ENCODE measurements around the gene LRRC58. TPM values are rescaled to one million over a fixed set of nuclear protein-coding genes. Genes with fewer than 3 reads are reported as not detected.
"Not testable (repeated sequence)": the region's sequence is repeated elsewhere in the genome, so short reads cannot be mapped to it uniquely, and the experiment has no call there.

Gene LRRC58
- total RNA-seq, 4 donors from 2014 or later, result 29.3 to 33.0 (median 31.3) TPM

DNA sequence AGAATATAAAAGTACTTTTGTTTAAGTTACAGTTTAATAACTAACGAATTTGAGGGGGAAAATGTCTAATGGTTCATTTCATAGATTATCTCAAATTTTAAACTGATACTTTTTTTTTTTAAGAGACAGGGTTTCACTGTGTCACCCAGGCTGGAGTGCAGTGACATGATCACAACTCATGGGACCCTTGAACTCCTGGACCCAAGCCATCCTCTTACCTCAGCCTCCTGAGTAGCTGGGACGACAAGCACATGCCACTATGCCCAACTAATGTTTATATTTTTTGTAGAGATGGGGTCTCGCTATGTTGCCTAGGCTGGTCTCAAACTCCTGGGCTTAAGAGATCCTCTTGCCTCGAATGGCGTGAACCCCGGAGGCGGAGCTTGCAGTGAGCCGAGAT is 16.5 kb downstream of the LRRC58 start:
- no peak for DNase-seq (ENCODE audit: low spot score in 2 of 2)
- intact Hi-C loops (cut with DNase I; ENCODE audit: low total_unique reads), result no loop called here
- 96 to 100% methylated on average over 8 of the region's 8 CpGs for WGBS, 2 donors
- H3K4me3 ChIP-seq (ENCODE audit: low read depth, poor library complexity, severe bottlenecking), result no peak overlapping the region
- TF ChIP-seq, protein P1, sequence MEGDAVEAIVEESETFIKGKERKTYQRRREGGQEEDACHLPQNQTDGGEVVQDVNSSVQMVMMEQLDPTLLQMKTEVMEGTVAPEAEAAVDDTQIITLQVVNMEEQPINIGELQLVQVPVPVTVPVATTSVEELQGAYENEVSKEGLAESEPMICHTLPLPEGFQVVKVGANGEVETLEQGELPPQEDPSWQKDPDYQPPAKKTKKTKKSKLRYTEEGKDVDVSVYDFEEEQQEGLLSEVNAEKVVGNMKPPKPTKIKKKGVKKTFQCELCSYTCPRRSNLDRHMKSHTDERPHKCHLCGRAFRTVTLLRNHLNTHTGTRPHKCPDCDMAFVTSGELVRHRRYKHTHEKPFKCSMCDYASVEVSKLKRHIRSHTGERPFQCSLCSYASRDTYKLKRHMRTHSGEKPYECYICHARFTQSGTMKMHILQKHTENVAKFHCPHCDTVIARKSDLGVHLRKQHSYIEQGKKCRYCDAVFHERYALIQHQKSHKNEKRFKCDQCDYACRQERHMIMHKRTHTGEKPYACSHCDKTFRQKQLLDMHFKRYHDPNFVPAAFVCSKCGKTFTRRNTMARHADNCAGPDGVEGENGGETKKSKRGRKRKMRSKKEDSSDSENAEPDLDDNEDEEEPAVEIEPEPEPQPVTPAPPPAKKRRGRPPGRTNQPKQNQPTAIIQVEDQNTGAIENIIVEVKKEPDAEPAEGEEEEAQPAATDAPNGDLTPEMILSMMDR (IDR thresholded peaks at IDR 0.05), result no peak
- TF ChIP-seq POLR2A (IDR thresholded peaks at IDR 0.05), result no peak

DNA sequence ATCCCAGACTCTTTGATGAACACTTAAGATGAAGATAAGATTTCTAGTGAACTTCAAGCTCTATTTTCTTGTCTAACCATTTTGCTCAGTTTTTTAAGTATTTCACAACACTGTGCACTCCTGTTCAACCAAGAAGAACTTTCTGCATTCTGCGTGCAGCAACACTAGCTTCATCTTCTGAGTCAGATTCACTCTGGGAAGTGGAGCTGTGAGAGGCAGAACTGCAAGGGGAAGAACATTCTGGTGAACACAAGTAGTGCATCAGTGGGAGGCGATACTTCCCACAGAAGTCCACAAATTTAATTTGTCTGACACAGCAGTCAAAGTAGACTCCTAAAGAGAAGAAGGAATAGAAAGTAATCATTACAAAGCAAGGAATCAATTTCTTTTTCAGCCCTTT is 18.1 kb downstream of the LRRC58 start:
- no peak overlapping the region for H3K4me3 ChIP-seq (ENCODE audit: low read depth, poor library complexity, severe bottlenecking)

DNA sequence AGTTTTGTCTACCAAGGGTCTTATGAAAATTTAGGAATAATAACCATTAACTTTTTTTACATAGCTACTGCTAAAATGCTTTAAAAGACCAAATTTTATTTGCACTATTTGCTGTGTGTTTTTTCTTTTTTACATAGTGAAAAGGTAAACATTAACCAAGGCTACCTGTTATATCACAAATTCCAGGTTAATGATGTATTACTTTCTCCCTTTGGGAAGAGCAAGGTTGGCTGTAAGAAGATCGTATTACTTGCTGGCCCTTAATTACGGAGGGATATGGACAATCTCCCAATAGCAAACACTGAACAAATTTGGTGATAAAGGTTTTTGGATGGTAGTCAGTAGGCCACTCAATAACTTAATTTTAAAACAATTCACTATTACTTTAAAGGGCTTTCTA is 22.4 kb downstream of the LRRC58 start:
- DNase-seq (ENCODE audit: low spot score in 2 of 2), result no peak
- TF ChIP-seq, protein P1 (IDR thresholded peaks at IDR 0.05), result no peak
- TF ChIP-seq POLR2A (IDR thresholded peaks at IDR 0.05), result no peak
- no peak overlapping the region for H3K4me3 ChIP-seq (ENCODE audit: low read depth, poor library complexity, severe bottlenecking)
- 95 to 96% methylated on average over 2 of the region's 2 CpGs for WGBS, 2 donors
- intact Hi-C loops (cut with DNase I; ENCODE audit: low total_unique reads), result no loop called here

More for the DNA sequence above, 18.1 kb downstream of the LRRC58 start:
- TF ChIP-seq POLR2A (IDR thresholded peaks at IDR 0.05), result no peak
- TF ChIP-seq, protein P1 (IDR thresholded peaks at IDR 0.05), result no peak
- 93 to 97% methylated on average over 2 of the region's 2 CpGs for WGBS, 2 donors
- no peak for DNase-seq (ENCODE audit: low spot score in 2 of 2)
- intact Hi-C loops (cut with DNase I; ENCODE audit: low total_unique reads), result no loop called here

GRCh38 chr3:120324190-120324589 is 25.0 kb downstream of the LRRC58 start:
- no peak for TF ChIP-seq POLR2A (IDR thresholded peaks at IDR 0.05)
- TF ChIP-seq, protein P1 (IDR thresholded peaks at IDR 0.05), result no peak
- 39 to 48% methylated on average over 1 of the region's 1 CpG for WGBS, 2 donors
- intact Hi-C loops (cut with DNase I; ENCODE audit: low total_unique reads), result no loop called here
- DNase-seq (ENCODE audit: low spot score in 2 of 2), result no peak
- H3K4me3 ChIP-seq (ENCODE audit: low read depth, poor library complexity, severe bottlenecking), result no peak overlapping the region

- DNase-seq (ENCODE audit: low spot score in 2 of 2); intact Hi-C loops (cut with DNase I; ENCODE audit: low total_unique reads); H3K4me3 ChIP-seq (ENCODE audit: low read depth, poor library complexity, severe bottlenecking): not testable (repeated sequence)
- whole genome bisulfite sequencing, 2 donors, result 83 to 88% methylated on average over 4 of the region's 4 CpGs
Measured at GRCh38 chr3:120323761-120324160, 25.4 kb downstream of the LRRC58 start.

- WGBS, 2 donors, result 92 to 95% methylated on average over 23 to 24 of the region's 24 CpGs
- intact Hi-C loops (cut with DNase I; ENCODE audit: low total_unique reads), result no loop called here
- no peak for DNase-seq (ENCODE audit: low spot score in 2 of 2)
- TF ChIP-seq, protein P1 (IDR thresholded peaks at IDR 0.05), result no peak
- TF ChIP-seq POLR2A (IDR thresholded peaks at IDR 0.05), result no peak
- H3K4me3 ChIP-seq (ENCODE audit: low read depth, poor library complexity, severe bottlenecking), result no peak overlapping the region
Measured at GRCh38 chr3:120311863-120312794, 37.0 kb downstream of the LRRC58 start.
